ENCODE measurements around the gene APRT.

APRT gene

DNA sequence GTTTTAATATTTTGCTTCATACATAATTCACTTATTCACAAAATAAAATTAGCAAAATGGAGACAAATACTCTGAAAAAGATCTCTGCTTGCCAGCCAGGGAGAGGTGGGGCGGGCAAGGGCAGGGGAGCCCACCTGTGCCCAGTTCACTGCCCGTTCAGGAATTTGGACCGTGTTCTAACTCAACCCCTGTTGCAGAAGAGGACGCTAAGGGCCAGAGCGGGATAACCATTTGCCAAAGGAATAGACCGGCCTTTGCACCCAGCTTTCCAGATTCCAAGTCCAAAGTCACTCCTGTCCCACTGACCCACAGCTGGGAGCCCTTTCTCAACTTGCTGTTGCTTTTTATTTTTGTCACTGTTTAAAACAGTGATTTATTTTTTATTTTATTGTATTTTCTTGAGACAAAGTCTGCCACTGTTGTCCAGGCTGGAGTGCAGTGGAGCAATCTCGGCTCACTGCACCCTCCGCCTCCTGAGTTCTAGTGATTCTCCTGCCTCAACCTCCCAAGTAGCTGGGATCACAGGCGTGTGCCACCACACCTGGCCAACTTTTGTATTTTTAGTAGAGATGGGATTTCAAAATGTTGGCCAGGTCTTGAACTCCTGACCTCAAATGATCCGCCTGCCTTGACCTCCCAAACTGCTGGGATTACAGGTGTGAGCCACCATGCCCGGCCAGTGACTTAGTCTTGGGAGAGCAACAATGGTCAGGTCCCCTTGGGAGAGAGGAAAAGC, 24.0 kb downstream of the APRT start:
- DNase-seq (ENCODE audit: low read depth): no peak

DNA sequence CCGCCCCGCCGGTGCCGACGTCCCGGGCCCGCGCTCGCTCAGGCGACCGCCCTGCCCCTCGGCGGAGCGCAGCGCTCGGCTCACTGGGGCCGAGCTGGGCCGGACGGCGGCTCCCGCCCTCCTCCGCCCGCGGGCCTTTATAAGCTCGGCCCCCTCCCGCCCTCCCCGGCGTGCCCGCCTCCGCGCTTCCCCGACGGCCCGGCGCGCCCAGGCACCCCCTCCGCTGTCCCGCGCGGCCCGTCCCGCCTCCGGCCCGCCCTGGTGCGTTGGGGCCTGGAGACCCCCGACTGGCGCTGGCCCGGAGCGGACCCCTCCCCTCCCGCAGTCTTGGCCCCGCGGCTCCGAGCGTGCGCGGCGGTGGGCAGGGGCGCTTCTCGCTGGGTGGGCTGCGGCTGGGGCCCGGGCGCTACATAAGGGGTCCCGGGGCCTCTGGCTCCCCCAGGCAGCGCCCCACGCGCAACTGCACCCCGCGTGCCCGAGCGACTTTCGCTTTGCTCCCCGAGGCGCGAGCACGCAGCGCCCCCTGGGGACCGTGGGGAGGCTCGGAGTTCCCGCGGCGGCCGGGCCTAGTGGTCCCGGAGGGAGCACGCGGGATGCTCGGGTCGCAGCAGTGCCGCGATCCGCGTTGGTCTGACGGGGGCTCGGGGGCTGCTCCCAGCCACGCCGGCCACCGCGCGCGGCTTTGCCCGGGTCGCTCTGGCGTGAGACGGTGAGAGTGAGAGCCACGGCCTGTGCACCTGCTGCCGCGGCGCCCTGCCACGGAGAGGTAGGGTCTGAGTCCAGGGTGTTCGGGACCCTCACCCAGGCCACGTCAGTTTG, 26.4 kb downstream of the APRT start, which contains the start of gene PIEZO1:
TSS of gene PIEZO1 (minus strand) at position 115 of the 819 bp plus-strand sequence. CDS start 256 bp downstream, outside the sequence.
- DNase-seq (ENCODE audit: low read depth): peak; percentile 59

DNA sequence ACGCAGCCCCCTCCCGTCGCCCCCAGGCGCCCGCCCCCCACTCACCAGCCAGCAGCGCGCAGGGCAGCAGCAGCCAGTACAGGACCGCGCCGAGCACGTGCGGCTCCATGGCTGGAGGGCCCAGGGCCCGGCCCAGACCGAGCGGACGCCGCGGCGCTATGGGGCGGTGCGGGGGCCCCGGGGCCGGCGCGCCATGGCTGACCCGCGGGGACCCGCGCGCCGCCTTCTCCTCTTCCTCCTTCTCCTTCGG, 26.9 kb downstream of the APRT start:
- DNase-seq (ENCODE audit: low read depth): no peak

DNA sequence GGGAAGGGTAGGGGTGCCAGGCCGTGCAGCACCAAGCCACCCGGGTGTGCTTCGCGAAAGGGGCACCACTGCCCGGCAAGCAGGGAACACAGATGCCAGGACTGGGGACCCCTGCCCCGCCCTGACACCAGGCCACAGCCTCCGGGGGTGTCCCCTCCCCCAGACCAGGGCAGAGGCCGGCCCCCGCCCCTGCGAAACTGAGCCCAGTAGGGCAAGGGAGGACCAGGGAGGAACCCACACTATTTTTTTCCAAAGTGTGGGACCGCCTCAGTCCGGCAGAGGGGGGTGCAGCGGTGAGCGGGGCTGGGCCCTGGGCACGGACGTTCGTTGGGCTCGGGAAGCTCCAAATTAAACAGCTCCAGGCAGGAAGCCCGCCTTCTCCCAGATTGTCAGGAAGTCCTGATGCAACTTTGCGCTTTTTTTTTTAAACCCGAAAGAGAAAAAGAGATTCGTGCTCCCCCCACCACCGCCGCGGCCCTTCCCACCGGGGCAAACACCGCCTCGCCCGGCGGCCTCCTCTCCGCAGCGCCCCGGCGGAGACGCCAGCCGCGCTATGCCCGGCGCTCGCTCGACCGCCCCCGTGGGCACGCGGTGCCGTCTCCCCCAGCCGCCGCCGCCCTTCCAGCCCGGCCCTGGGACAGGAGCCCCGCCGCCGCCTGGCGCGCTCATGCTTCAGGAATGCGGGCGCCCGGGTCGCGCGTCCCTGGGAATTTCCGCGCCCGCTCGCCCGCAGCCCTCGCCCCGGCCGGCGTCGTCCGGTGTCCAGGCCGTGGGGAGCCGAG, 27.5 kb downstream of the APRT start:
- peak; percentile 86 for DNase-seq (ENCODE audit: low read depth)

DNA sequence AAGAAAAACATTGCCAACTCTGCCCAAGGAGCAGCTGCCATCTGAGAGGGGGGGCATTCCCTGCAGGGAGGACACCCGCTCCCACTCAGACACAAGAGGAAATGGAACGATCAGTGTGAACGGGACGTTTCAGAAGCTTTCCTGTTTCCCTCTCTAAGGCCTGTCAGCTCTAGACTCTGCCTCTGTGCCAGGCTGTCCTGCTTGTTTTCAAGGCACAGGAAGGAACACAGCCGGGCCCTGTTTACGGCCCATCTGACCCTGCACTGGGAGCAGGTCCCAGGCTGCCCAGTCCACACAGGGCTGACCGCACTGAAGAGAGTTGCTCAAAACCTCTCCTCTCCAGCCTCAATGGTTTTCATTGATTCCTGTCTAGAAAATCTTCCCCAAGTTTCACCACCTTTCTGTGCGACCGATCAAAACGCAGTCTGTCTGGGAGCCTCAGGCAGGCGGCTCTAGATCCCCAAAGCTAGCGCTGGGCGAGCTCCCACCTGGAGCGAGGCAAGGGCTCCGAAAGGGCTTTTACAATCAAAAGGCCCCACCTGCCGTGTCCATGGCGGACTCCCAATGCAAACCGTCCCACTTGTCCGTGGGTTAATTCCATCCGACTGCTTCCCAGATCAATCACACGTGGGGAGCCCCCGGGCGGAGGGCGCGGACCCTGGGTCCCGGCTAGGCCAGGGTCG, 28.2 kb downstream of the APRT start:
- peak; percentile 53 for DNase-seq (ENCODE audit: low read depth)

DNA sequence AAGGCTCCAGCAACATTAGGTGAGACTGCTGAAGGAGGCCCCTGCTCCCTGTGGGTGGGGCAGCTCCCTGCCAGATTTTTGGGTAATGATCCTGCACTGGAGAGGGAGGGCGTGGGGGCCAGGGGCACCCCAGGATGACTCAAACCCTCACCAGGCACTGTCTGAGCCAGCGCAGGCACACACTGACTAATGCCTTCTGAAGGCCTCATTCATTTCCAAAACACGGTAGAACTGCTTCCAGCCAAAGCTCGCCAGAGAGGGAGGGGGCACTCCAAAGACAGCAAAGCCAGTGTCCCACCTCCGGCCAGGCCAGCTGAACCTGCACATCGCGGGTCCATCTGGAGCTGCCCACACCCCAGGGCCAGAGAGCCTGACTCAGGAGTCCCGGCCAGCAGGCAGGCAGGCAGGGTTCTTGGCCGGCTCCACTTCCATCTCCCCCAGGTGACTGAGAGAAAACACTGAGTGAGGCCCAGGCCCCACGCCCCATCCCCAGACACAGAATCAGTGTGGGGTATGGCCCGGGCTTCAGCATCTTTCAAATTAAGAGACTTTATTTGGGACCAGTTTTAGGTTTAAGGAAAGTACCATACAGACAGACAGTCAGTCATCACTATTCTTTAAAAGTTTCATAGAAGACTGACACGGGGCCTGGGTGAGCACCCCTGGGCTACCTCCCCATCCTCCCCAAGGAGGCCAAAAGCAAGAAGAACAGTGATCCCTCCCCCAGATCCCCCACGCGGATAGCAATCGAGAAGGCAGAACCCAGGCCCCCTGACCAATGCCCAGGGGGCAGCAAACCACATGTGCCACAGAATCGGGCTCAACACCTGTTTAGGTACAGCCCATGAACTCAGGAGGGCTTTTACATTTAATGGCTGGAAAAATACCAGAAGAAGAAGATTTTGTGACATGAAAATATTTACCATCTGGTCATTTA, 29.0 kb downstream of the APRT start:
- peak; percentile 47 for DNase-seq (ENCODE audit: low read depth)

DNA sequence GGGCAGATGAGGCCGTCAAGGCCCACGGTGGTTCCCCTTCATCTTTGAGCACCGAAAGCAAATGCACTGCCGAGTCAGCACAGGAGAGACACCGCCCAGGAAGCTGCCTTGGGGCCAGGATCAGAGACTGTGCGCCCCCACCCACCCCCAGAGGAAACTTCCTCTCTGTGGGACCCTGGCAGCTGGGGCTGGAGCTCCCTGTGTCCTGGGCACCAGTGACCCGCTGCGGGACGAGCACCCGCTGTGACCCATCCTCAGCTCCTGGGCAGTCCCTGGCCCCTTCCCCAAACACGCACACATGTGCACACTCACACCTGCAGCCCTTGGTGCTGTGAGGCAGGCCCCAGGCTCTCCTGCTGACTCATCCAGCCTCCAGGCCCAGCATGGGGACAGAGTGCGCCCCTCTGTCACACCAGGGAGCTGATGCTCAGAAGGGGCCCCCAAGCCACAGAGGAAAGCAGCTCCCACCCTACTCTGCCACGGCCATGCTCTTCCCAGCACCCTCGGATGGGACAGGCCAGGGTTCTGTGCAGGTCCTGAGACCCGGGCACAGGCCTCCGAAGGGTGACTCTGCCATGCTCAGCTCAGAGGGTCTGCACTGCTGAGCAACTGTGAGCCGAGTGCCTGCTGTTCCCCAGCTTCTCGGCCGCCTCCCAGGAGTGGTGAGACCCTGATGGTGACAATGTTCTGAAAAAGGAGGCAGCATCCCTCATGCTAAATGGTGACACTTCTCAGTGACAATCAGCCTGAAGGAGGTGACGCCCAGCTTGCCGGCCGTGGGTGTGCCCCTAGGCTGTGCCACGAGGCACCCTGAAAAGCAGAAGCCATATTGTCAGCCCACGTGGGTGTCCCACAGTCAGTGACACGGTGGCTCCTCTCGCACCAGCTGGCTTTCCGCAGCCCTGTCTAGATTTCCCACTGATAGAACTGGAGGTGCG, 30.3 kb downstream of the APRT start:
- DNase-seq (ENCODE audit: low read depth): no peak

DNA sequence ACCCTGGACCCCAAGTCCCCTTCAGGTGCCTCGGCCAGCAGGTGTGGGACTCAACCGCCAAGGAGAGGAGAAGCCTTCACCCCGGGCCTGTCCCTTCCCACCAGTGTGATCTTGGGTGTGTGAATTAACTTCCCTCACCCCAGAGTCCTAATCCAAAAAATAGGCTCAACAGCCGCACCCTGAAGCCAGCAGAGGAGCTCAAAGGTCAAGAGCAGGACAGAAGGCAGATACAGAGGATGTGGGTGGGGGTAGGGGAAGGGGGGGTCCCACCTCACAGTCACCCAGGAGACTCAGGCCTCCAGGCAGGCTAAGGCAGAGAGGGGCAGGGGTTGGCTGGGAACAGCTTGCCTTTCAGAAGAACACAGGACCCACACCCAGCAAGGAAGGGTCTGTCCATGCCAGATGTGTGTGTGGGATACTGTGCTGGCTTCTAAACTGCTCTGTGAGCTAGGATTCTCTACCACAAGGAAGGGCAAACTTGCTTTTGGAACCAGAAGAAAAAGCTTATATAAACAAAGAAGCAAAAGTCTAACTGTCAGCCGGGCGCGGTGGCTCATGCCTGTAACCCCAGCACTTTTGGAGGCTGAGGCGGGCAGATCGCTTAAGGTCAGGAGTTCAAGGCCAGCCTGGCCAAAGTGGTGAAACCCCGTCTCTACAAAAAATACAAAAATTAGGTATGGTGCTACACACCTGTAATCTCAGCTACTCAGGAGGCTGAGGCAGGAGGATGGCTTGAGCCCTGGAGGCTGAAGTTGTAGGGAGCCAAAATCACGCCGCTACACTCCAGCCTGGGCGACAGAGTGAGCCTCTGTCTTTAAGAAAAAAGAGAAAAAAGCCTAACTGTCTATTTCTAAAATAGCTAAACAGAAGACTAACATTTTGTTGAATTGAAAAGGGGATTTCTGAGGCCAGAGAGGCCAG, 31.3 kb downstream of the APRT start:
- DNase-seq (ENCODE audit: low read depth): no peak

DNA sequence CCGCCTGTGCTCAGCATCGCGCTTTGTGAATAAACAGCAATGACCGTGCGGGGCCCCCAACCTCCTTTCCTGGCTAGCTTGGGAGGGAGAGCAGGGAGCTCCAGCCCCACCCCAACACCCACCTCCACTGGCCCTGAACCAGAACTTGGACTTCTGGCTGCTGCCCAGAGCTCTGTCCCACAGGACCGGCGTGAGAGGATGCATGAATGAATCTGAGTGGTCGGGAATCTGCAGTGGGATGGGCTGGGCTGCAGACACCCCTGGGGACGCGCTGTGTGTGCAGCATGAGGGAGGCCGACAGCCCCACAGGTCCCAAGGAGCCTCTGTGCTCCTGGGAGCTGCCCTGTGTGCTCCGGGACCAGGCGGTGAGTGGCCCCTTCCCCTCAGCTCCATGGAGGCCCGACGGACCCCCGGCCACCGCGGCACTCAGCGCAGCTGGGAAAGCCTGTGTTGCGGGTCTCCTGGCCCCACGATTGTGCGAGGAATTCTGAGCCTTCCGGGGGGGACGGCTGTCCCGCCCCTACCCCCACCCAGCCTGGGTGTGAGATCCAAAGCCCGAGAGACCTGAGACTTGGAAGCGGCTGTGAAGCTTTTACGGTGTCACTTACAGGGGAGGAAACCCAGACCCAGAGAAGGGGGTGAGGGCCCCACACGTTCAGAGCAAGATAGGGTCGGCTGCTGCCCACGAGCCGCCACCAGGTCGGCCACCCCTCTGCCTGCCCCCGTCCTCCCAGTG, 32.2 kb downstream of the APRT start:
- no peak for DNase-seq (ENCODE audit: low read depth)

DNA sequence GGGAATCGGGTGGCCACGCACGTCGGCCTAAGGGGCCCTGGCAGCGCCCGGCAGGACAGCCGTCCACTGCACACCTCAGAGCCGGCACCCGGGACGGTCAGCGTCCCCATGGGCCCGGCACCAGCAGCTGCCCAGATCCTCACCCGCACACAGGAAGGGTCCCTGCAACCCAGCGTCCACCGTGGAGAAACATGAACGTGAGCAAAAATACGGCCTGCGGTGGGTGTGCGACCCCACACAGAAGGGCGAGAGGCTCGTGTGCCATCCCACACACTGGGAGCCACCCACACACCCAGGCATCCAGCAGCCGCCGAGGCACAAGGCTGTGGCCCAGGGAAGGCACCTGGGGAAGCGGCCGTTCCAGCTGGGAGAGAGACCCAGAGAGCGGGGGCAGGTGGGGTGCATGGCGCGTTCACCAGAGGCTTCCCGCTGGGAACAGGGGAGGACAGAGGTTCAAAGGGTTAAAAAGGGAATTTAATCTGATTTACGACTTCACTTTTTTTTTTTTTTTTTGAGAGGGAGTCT, 33.1 kb downstream of the APRT start:
- no peak for DNase-seq (ENCODE audit: low read depth)

DNA sequence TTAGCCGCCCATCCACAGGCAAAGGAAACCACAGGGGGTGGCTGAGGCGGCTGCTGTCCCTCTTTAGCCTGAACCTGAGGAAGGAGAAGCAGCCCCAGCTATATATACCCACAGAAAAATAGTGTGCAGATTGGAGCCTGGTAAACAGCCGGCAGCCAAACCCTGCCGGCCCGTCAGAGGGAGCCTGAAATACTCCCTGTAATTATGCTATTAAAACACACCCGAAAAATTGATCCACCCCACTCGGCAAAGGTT, 33.5 kb downstream of the APRT start:
- DNase-seq (ENCODE audit: low read depth): no peak

DNA sequence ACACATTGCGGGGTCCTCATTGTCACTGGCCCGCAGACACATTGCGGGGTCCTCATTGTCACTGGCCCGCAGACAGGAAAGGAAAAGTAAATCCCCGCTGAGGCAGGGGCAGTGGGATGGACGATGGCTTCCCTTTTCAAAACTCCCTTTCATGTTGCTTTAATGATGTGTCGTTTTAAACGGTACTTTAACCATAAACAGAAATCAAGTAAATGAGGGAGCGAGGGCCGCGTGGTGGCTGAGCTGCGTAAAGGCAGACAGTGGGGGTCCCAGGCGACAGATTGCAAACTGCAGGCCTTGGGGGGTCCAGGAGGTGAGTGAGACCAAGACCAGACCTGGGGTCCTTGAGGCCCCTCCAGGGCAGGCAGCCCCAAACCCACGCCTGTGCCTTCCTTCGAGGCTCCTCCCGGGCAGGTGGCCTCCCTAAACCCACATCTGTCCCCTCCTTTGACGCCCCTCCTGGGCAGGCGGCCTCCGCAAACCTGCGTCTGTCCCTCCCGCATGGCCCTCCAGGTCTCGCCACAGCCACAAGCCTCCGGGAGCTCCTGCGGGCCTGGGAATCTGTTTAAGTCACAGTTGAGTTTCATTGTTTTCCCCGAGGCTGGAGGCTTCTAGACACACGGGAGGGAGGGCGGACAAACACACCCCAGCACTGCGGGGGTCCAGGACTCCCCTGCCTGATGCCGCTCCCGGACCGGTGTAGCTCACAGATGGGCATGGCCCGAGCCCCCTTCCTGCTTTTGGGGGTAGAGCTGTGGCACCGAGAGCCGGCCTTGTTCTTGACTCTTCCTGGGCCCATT, 34.1 kb downstream of the APRT start:
- DNase-seq (ENCODE audit: low read depth): no peak

DNA sequence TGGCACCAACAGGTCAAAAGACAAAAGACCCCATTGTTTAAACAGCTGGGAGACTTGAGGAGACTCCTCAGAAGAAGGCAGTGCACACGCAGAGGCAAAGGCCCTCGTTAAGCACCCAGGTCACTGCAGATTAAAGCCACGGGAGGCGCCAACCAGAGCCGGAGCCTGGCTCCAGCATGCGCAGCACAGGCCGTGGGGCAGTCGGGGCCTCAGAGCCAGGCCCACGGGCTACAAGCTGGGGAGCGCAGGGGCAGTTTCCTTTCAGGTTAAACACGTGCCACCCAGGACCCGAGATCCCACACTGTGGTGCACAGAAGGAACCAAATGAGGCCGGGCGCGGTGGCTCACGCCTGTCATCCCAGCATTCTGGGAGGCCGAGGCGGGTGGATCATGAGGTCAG, 35.9 kb downstream of the APRT start:
- no peak for DNase-seq (ENCODE audit: low read depth)

DNA sequence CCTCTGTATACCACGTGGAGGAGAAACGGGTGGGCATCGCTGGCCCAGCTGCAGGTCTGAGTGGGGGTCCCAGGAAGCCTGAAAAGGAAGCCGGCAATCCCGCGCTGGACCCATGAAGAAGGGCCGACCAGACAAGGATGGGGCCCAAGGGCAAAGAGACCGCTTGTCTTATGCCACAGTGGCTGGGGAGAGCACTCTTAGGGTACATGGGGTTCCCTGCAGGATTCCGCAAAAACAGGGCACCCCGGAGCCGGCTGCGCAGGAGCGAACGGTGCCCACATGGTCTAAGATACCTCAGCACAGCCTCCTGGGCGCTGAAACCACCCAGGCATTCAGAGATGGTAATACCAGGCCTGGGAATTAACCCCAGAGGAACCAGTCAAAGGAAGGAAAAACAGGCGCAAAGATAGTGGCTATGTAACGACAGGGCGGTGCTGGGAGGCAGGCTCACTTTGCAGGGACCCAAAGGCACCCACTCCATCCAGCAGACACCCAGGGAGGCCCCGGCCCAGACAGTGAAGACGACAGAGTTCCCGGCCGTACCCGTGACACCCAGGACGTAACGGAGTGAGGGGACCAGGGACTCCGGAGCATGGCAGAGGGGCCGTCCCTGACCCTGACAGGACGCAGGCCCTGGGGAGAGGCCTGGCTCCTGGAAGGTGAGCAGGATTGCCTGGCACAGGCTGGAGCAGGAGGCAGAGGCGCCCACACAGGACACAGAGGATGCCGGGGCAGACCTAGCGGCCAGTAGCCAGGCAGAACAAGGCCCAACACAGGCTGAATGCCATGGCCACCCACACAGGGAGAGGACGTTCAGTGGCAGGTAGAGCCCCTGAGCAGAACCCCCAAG, 37.0 kb downstream of the APRT start:
- DNase-seq (ENCODE audit: low read depth): no peak

DNA sequence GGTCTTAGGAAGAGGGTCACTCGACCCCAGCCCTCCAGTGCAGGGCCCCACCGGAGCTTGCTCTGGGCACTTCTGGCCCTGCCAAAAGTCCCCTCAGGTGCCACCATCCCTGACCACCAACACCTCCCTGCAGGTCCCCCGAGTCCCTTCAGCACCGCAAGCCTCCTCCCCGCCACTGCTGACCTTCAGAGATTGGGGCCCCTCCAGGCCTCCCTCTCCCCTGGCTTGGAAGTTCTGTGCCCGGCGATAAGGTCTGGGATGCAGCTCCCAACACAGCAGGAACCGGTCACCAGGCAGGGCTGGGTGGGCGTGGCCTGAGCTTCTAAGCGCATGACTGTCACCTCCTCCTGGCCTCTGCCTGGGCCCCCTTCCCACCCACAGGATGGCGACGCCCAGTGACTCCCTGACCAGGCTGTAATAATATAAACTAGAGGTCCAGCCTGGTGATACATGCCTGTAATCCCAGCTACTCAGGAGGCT, 37.9 kb downstream of the APRT start:
- peak; percentile 74 for DNase-seq (ENCODE audit: low read depth)
